ENCODE data around the gene STAT2. TPM values are rescaled to one million over a fixed set of nuclear protein-coding genes. Genes with fewer than 3 reads are reported as not detected.

Gene STAT2
- total RNA-seq, 1 experiment from 2014 or later: 76.6 TPM

DNA sequence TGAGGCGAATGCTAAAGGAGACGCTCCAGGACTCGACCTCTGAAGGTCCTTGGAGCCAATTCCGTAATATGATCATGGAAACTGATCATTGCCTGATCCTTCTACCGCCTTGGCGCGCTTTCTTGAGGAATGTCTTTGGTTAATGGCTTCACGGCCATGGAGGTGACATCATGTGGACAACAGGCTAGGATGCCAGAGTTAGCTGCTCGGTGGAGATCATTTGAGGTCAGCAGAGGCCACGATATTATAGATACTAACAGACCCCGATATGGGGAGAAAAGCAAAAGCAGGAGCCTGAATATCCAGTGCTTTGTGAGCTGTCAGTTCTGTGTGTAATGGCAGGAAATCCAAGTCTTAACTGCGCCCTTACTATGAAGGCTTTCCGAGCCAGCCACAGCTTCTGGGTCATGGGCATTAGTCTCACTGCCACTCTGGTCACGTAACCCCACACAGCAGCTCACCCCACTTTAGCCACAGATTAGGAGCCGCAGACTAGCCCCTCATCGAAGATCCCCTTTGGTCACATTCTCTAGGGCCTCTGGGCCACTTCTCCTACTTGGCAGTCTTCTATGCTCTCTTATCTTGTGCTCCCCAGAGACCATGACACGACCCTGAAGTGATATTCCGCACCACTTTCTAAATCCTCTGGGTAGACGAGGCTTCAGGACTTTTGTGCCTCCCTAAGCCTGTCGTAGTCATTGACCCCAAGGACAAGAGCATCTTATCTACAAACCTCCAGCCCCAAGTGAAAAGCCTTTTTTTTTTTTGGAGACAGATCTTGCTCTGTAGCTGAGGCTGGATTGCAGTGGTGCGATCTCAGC, 59.1 kb downstream of the STAT2 start:
- Histone ChIP-seq H3K9me2 (ENCODE audit: insufficient read depth) (no peaks in the 10 kb centered on the region), H3K36me3 (ENCODE audit: low read depth) (0 out of 2 replicates have a peak, but pooled peaks cover 8% of the 10 kb centered on the region), H3F3A (ENCODE audit: insufficient read depth, low read depth) (peaks cover 26% of the 10 kb centered on the region; the same call in 1 of the 2 replicates), H3K4me1 (replicated peaks; ENCODE audit: insufficient read depth) (peaks cover 33% of the 10 kb centered on the region), H3K27me3 (ENCODE audit: insufficient read depth, low read depth) (no peaks in the 10 kb centered on the region), H3K79me2 (ENCODE audit: low read depth) (peaks cover 43% of the 10 kb centered on the region), H3K9me3 (ENCODE audit: insufficient read depth, low read depth) (no peaks in the 10 kb centered on the region), H4K20me1 (ENCODE audit: insufficient read depth) (no peaks in the 10 kb centered on the region), H2AFZ (peak overlapping the region; percentile 79), H3K27ac (peak overlapping the region; percentile 31), H3K4me2 (peak overlapping the region; percentile 97), H3K4me3 (peak overlapping the region; percentile 88)
- intact Hi-C loops (cut with micrococcal nuclease; ENCODE audit: unreplicated experiment): loop anchor here (1.0 to 2.0 kb wide), 4 partner anchors 10 to 182 kb away; no protein-coding TSS in a partner anchor
- BruUV-seq (replicated peaks): TSS peak; percentile 67
- no peak for DNase-seq
- ChIA-PET CTCF (interaction anchor here (0.6 kb wide), 3 partner anchors 54 to 164 kb away, joined by 3 to 5 read pairs (median 5); no protein-coding TSS in a partner anchor), POLR2A (ENCODE audit: unreplicated experiment) (interaction anchor here (0.6 kb wide), 1 partner anchor 15 kb away, joined by 7 read pairs; the partner anchor contains the start of gene CNPY2)
- TF ChIP-seq EZH2 (IDR thresholded peaks at IDR 0.05; ENCODE audit: low read depth): no peak
- TF ChIP-seq, protein P1, sequence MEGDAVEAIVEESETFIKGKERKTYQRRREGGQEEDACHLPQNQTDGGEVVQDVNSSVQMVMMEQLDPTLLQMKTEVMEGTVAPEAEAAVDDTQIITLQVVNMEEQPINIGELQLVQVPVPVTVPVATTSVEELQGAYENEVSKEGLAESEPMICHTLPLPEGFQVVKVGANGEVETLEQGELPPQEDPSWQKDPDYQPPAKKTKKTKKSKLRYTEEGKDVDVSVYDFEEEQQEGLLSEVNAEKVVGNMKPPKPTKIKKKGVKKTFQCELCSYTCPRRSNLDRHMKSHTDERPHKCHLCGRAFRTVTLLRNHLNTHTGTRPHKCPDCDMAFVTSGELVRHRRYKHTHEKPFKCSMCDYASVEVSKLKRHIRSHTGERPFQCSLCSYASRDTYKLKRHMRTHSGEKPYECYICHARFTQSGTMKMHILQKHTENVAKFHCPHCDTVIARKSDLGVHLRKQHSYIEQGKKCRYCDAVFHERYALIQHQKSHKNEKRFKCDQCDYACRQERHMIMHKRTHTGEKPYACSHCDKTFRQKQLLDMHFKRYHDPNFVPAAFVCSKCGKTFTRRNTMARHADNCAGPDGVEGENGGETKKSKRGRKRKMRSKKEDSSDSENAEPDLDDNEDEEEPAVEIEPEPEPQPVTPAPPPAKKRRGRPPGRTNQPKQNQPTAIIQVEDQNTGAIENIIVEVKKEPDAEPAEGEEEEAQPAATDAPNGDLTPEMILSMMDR (conservative IDR thresholded peaks at IDR 0.05): no peak

- no TSS peak for BruUV-seq (replicated peaks)
- intact Hi-C loops (cut with micrococcal nuclease; ENCODE audit: unreplicated experiment): loop anchor here (1.0 to 2.0 kb wide), 4 partner anchors 9 to 181 kb away; no protein-coding TSS in a partner anchor
- H3K4me2 ChIP-seq: peak within 1 kb of the TSS; percentile 97
Measured at GRCh38 chr12:56299853-56300643, 59.9 kb downstream of the STAT2 start, which contains the start of gene CS. TSS of gene CS (minus strand) at chr12:56300330. CDS start at chr12:56300201, 129 bp downstream.

More at GRCh38 chr12:56299853-56300643, 59.9 kb downstream of the STAT2 start, which contains the start of gene CS:
- Histone ChIP-seq H3K9me3 (ENCODE audit: insufficient read depth, low read depth) (no peaks in the 10 kb centered on the region), H2AFZ (peak within 1 kb of the TSS; percentile 84), H3K4me1 (replicated peaks; ENCODE audit: insufficient read depth) (peaks cover 33% of the 10 kb centered on the region), H3K79me2 (ENCODE audit: low read depth) (peaks cover 51% of the 10 kb centered on the region), H4K20me1 (ENCODE audit: insufficient read depth) (no peaks in the 10 kb centered on the region), H3K36me3 (ENCODE audit: low read depth) (0 out of 2 replicates have a peak, but pooled peaks cover 8% of the 10 kb centered on the region), H3K27ac (peak within 1 kb of the TSS; percentile 31), H3F3A (ENCODE audit: insufficient read depth, low read depth) (peaks cover 24% of the 10 kb centered on the region; the same call in 1 of the 2 replicates), H3K9me2 (ENCODE audit: insufficient read depth) (no peaks in the 10 kb centered on the region), H3K4me3 (peak within 1 kb of the TSS; percentile 88), H3K27me3 (ENCODE audit: insufficient read depth, low read depth) (no peaks in the 10 kb centered on the region)
- TF ChIP-seq, protein P1 (conservative IDR thresholded peaks at IDR 0.05): no peak
- TF ChIP-seq EZH2 (IDR thresholded peaks at IDR 0.05; ENCODE audit: low read depth): no peak
- DNase-seq: peak; percentile 93 to 97
- POLR2A ChIA-PET (ENCODE audit: unreplicated experiment): no interaction called here
- CTCF ChIA-PET: interaction anchor here (0.6 kb wide), 2 partner anchors 55 to 58 kb away, joined by 3 to 5 read pairs; no protein-coding TSS in a partner anchor

All from PC-9 (cell line).